A673 (cell line): Measurements from ENCODE around the gene FAM3C.

ENCODE experiments used
- CTCF ChIP-seq: fragments of 300-800, 200-600 bp; sonication (generic); conservative IDR thresholded peaks from 2 replicates; pipeline ENCODE4 v1.5.1; 2017; ENCODE audit warnings: low read depth, mild to moderate bottlenecking, antibody characterized with exemption, low read length, moderate library complexity, mixed read lengths
- EZH2 ChIP-seq: fragments of 200-600 bp; sonication (generic); IDR thresholded peaks from 2 replicates; pipeline ENCODE4 v1.6.1; 2017; ENCODE audit warnings: borderline replicate concordance, low read depth, mild to moderate bottlenecking, mixed read lengths, antibody characterized with exemption, low read length; ENCODE audit not compliant: poor library complexity, severe bottlenecking

- TF ChIP-seq CTCF (no peak), EZH2 (no peak)
Measured at GRCh38 chr7:121334875-121335648, 61.0 kb downstream of the FAM3C start.
